Measurements from ENCODE around the gene MTCH1.

The MTCH1 gene

DNA sequence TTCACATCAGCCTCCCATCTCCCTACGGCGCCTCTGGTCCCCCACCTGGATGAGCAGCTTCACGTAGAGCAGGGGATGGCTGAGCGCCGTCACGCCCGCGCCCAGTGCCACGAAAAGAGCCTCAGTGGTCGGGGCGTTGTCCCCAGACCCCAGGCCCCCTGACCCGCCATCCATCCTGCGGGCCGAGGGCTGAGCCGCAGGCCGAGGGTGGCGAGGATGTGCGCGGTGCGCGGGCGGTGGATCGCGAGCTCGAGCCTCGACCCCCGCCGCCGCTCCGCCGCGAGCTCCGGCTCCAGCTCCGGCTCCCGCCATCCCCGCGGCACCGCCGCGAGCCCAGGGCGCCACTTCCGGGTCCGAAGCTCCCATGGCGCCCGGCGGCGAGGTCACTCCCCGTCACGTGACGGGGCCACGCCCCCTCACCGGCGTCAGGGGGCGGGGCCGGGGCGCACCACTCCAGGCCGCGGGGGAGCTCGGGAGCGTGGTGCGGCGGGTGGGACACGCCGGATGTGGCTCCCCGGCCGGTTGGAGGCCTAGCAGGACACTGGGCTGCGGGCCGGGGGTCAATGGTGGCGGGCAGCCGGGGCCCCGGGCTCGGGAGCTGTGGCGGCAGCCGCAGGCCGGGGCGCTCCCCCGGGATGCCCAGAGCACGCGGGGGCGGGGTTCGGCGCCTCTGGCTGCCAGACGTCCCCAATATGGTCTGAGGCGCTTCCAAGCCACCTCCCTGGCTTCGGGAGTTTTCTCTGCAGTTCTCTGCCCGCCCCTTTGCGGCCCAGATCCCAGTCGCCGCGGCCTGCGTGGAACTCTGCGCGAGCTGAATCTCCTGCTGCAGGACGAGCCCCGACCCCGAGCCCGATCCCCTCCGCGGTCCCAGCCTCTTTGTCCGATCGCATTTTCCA lies at the start of gene MTCH1:
Gene MTCH1 (minus strand): TSS at position 389 of the 896 bp plus-strand sequence. CDS start 23 bp downstream, at position 366.
- DNase-seq: peak; percentile 25

- no peak for DNase-seq
Measured at GRCh38 chr6:37033819-37034795, 48.1 kb upstream of the MTCH1 start.

GRCh38 chr6:37033255-37033654 lies 47.3 kb upstream of the MTCH1 start:
- no peak for DNase-seq

GRCh38 chr6:37032239-37032638 lies 46.2 kb upstream of the MTCH1 start:
- no peak for DNase-seq

DNA sequence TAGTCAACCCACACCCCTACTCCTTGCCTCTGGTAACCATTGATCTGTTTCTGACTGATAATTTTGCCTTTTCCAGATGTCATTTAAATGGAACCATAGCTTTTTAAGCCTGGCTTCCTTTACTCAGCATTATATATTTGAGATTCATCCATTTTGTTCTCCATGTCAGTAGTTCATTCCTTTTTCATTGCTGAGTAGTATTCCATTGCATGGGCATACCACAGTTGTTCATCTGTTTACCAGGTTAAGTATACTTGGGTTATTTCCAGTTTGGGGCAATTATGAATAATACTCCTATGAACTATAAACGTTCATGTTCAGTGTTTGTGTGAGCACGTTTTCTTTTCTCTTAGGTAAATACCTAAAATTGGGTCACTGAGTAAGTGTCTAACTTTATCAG lies 44.6 kb upstream of the MTCH1 start:
- no peak for DNase-seq

DNA sequence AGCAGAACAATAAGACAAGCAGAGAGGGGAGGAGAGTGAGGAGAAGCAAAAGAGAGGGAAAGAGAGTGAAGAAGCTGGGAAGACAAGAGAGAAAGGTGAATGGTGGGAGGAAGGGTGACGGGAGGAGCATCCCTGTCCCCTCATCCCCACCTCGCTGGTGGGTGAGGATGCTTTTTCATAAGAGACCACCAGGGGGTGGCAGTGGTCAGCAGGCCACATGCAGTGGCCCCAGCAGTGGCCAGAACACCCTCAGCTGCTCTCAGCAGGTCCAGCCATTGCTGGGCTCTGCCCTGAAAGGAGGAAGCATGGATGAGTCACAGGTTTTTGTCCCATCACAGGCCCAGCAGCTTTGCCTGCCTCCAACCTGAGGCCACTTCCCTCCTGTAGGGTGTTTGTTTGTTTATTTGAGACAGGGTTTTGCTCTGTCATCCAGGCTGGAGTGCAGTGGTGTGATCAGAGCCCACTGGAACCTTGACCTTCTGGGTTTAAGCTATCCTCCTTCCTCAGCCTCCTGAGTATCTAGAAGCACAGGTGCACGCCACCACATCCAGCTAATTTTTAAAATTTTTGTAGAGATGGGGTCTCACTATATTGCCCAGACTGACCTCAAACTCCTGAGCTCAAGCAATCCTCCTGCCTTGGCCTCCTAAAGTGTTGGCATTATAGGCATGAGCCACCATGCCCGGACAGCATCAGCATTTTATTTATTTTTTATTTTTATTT lies 43.4 kb upstream of the MTCH1 start:
- DNase-seq: peak; percentile 21

- no peak for DNase-seq
Measured at GRCh38 chr6:37027811-37028469, 41.9 kb upstream of the MTCH1 start.

GRCh38 chr6:37027036-37027720 lies 41.2 kb upstream of the MTCH1 start:
- no peak for DNase-seq

GRCh38 chr6:37025621-37026466 lies 39.8 kb upstream of the MTCH1 start:
- DNase-seq: no peak

- DNase-seq: no peak
Measured at GRCh38 chr6:37024656-37025337, 38.8 kb upstream of the MTCH1 start.

GRCh38 chr6:37022135-37022863 lies 36.3 kb upstream of the MTCH1 start:
- no peak for DNase-seq

DNA sequence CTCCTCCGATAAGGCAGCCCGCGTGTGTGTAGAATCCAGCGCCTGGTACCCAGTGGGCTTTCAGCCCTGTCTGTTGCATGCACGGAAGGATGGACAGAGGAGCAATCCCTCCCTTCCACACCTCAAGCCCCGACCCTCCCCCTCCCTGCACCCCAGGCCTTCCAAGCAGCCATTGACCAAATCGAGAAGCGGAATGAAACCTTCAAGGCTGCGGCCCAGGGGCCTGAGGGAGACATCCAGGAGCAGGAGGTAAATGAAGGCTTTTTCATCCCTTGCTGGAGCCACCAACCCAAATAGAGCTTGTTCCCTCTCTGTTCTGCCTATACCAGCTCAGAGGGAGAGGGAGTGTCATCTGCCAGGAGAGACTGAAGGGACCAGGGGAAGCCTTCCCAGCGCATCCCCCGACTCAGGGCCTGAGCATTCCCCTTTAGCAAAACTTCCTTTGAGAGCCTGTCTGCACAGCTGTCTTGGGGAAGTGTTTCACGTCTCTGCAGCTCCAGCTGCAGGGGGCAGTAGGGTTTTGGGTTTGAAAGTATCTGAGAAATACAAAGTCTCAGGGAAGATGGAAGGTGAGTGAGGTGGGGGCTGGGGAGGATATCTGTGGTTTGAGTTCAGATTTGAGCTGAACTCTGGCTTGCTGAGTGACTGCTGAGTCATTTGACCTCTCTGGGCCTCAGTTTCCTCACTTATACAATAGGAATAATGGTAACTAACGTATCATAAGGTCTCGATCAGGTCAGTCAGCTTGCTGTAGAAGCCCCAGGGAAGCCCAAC lies 35.5 kb upstream of the MTCH1 start:
- DNase-seq: no peak

- no peak for DNase-seq
Measured at GRCh38 chr6:37020812-37021211, 34.8 kb upstream of the MTCH1 start.

DNA sequence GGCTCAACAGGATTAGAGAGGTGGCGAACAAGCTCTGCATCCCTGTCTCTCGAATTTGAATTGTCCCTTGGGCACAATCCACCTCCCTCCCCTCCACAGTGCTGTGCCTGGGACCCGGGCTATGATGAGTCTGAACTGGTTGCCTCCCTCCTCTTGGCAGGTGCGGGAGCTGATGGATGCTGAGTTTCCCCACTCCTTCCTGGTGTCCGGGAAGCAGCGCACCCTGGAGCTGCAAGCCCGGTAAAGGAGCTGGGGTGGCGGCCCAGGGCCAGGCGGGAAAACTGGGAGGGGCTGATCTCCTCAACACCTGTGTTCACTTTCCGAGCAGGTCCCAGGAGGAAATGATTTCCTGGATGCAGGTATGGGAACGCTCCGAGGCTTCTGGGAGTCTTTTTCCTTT lies 34.4 kb upstream of the MTCH1 start:
- no peak for DNase-seq

DNA sequence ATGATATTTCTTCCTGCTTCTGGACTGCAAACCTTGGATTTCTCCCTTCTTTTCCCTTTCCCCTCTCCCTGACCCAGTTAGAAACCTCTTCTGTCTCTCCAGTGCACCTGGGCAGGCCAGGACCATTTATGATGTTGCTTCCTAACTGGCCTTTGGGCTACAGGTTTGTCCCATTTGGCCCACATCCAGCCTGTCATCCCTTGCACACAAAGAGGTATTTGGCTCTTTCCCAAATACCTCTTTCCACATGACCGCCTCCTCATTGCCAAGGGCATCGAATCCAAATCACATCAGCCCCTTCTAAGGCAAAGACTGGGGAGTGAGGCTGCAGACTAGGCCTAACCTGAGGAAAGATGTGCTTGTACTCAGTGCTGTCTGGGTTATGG lies 33.1 kb upstream of the MTCH1 start:
- DNase-seq: peak; percentile 10

DNA sequence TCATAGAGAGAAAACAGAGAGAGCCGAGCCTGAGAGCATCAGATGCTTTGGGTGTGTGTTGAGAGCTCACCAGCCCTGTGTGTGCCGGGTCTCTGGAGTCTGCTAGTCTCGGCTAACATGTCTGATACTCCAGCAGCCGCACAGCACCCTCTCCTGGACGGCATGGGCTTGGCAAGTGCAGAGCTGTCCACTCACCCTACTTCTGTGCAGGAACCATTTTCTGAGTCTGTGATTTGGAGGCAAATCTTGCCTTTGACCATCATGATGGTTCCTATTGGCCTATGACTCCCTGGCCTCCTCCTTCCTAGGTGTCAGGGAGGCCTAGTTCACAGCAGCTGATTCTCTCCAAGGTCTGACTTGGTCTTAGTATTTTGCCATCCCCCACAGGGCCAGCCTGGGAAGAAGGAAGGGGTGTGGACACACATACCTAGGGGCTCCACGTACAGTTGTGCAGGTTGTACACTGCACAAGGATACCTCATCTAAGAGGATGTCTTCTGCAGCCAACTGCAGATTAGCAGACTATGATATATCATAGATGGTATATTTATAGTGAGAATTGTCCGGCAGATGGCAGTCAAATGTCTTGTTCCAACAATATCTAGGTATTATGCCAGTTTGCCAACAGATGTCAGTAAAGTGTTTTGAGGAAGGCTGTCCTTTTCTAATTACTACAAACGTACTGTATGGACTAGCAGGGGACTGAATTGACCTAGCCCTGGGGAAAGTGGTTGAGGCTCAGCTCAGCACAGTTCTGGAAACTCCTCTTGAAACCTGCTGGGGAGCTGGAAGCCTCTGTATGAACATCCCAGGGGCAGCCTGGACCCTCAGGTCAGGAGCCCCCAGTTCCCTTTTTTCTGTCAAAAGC lies 32.4 kb upstream of the MTCH1 start:
- DNase-seq: peak; percentile 90

DNA sequence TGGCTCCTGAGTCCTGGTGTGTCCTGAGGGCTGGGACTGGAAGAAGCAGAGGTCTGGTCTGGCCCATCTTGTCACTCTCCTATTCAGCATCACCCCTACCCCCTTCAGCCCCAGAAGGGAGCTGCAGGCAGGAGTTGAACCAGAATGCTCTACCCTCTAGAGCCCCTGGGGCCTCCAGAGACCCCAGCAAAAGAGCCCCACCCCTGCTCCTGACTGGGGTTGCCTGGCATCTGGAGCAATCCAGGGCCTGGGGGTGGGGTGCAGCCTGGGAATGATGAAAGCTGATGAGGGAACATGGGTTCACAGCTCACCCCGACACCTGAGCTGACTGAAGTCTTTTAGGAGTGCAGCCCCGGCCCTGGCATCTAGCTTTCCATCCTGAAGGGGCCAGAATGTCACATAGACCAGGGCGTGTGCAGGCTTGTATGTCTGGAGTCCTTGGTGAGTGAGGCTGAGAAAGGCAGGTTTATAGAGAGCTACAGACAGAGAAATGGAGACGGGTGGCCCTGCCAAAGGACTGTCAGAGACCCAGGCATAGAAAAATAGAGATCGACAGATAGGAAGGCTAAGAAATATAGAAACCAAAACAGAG lies 31.7 kb upstream of the MTCH1 start:
- DNase-seq: peak; percentile 20

All from NCI-H1694 (cell line).